SKM-1 (cell line): Measurements from ENCODE around the gene FAM228B.
"Not testable (repeated sequence)": the region's sequence is repeated elsewhere in the genome, so short reads cannot be mapped to it uniquely, and the experiment has no call there.

Source experiments
- DNase-seq: peaks from one replicate; lab custom pipeline; 2025; ENCODE audit not compliant: unreplicated experiment; lab: John Stamatoyannopoulos, UW

The FAM228B gene

GRCh38 chr2:24123195-24123921, at the start of gene FAM228B, which contains the start of gene PFN4:
Gene FAM228B (plus strand): TSS chr2:24123469. CDS start chr2:24124362, 893 bp downstream.
Gene PFN4 (minus strand): TSS chr2:24123334. CDS start chr2:24122535, 799 bp downstream.
- peak; percentile 55 for DNase-seq

- DNase-seq: no peak
Observed at GRCh38 chr2:24073816-24074215, 49.5 kb upstream of the FAM228B start.

DNA sequence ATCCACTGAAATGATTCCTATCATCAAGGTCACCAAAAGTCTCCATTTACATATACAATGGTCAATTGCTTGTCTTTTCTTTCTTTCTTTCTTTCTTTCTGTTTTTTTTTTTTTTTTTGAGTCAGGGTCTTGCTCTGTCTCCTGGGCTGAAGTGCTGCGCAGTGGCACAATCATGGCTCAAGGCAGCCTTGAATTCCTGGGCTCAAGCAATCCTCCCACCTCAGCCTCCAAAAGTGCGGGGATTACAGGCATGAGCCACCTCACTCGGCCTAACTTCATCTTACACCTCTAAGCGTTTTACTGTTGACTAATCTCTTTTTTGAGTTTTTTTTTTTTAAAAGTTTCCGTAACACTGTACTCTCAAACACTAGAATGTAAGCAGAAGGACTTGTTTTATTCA, 48.0 kb upstream of the FAM228B start:
- no peak for DNase-seq

- peak; percentile 97 for DNase-seq
Observed at GRCh38 chr2:24075915-24076848, 47.1 kb upstream of the FAM228B start, which contains the start of gene SF3B6. Gene SF3B6 (minus strand): TSS chr2:24076326. CDS start chr2:24076229, 97 bp downstream.

DNA sequence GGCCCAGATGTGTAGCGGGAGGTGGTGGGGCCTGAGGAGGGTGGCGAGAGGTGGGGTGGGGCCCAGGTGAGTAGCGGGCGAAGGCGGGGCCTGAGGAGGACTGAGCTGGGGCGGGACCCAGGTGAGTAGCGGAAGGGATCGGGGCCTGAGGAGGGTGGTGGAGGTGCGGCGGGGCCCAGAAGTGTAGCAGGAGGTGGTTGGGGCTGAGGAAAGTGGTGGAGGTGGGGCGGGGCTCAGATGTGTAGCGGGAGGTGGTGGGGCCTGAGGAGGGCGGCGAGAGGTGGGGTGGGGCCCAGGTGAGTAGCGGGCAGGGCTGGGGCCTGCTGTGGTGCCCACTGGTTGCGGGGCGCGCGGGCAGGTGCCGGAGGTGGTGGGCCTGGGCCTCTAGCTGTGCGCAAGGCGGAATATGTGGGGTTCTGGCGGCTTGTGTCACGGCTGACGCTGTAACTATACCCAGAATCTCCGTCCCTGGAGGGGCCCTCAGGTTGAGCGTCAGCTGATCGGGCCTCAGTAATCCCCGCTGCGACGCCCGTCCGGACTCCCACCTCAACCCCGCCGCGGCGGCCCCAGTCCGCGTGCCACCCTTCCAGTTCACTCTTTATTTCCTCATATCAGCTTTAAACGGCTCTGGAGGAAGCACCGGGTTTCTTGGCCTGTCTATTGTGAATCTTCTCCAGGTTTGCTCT, 46.3 kb upstream of the FAM228B start:
- no peak for DNase-seq

DNA sequence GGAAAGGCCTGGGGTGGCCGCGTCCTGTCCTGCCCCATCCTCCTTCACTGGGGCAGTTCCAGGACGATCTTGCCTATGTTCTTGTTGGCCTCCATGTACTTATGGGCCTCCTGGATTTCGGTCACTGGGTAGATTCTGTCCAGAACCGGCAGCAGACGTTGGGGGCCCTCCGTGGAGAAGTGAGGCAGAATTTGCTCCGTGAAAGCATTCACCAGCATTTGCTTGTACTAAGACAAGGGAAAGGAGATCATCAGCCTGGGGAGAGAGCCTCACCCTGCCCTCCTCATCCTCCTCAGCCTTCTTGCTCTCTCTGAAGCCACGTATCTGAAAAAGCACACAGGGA, 45.8 kb upstream of the FAM228B start:
- no peak for DNase-seq

DNA sequence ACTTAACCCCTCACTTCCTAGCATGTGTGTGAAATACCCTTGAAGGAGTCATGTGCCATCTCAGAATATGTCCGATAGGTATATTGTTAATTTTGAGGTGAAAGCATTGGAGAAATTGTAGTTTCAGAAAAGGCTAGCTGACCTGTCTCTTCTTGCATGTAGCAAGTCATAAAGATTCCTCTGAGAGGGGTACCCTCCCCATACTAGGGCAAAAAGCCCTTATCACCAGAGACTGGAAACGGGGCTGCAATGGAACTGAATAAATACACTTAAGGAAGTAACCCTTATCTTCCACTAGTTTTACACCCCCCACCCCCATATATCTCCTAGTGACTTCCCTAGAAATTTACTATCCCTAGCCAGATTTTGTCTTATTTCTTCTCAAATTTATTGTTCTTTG, 45.4 kb upstream of the FAM228B start:
- DNase-seq: no peak

DNA sequence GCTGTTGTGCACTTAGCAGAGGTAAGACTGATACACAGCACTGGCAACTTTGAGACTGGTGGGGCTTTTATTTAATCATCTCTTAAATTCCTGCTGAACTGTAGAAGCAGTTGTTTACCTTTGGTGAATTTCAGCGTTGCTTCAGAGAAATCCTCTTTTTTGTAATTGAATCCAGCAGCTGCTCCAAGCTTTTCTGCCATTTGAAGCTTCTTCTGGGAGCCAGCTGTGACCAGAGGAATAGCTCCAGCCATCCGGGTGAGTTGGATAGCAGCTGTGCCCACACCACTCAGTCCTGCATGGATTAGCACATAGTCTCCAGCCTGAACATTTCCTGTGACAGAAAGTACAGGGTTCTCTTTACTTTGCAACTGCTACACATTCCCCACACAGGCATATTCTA, 42.6 kb upstream of the FAM228B start:
- no peak for DNase-seq

DNA sequence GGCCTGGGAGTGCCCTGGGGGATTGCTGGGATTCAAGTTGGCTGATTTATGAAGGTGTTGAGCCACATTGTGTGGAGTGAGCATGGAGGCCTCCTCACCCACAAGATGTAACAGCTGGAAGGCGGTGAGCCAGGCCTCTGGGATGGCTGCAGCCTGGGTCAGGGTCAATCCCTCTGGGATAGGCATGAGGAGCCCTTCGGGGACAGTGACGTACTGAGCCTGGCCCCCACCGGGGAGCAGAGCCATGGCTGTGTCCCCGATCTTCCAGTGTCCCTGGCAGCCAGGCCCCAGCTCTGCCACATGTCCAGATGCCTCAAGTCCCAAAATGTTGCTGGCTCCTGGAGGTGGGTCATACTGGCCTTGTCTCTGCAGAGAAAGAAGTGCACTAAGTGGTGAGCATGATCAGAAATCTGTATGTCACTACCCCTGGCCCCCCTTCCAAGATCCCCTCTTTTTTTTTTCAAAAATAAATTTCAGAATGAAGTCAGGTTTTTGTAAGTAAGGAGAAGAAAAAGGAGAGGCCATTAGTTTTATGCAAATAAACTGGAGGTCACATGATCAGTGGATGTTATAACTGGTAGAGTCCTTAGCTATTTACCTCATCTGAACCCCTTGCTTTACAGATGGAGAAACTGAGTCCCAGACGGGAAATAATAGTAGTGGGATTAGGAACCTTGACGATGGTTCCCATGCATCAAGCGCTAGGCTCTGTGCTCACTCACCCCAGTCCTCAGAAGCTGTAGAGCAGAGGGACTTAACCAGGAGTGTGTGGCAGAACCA, 40.3 kb upstream of the FAM228B start:
- DNase-seq: no peak

GRCh38 chr2:24083567-24084385, 39.5 kb upstream of the FAM228B start:
- DNase-seq: peak; percentile 77

- DNase-seq: peak; percentile 77
Observed at GRCh38 chr2:24084386-24085199, 38.7 kb upstream of the FAM228B start, which contains the start of gene TP53I3. Gene TP53I3 (minus strand): TSS chr2:24084834. CDS start chr2:24084326, 508 bp downstream.

DNA sequence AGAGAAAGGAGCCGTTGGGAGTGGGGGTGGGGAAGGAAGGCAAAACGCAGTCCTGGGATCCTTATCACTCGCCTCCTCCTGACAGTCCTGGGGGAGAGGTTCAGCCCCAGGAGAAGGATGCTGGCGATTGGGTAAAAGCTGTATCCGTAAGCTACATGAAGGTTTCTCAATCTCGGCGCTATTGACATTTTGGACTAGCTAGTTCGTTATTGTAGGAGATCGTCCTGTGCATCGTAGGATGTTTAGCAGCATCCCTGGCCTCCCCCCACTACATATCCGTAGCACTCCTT, 38.1 kb upstream of the FAM228B start:
- DNase-seq: no peak

- no peak for DNase-seq
Observed at GRCh38 chr2:24086241-24086640, 37.0 kb upstream of the FAM228B start.

- DNase-seq: no peak
Observed at GRCh38 chr2:24087032-24087431, 36.2 kb upstream of the FAM228B start.

DNA sequence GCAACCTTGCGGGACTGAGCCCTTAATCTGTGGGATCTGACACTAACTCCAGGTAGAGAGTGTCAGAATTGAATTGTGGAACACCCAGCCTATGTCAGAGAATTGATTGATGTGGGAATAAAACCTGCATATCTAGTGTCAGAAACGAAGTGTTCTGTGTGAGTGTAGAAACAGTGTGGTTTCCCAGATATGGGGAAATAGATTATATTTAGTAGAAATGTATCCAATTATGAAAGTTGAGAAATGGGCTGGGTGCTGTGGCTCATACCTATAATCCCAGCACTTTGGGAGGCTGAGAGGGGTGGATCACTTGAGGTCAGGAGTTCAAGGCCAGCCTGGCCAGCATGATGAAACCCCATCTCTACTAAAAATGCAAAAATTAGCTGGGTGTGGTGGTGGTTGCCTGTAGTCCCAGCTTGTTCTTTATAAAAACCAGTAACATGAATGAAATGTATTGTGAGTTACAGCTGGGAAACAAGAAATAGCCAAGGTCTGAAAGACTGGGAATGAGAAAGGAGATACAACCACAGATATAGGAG, 34.4 kb upstream of the FAM228B start:
- DNase-seq: no peak

- not testable (repeated sequence) for DNase-seq
Observed at GRCh38 chr2:24093270-24093669, 30.0 kb upstream of the FAM228B start.

- DNase-seq: not testable (repeated sequence)
Observed at GRCh38 chr2:24095171-24095677, 28.0 kb upstream of the FAM228B start.

- DNase-seq: not testable (repeated sequence)
Observed at GRCh38 chr2:24100732-24101131, 22.5 kb upstream of the FAM228B start.
